HEK293T (cell line): ENCODE results near the gene PKNOX1.
"Not testable (repeated sequence)": the region's sequence is repeated elsewhere in the genome, so short reads cannot be mapped to it uniquely, and the experiment has no call there.

Source experiments
- ARNT ChIP-seq: fragments of 450-650 bp; IDR thresholded peaks from 2 replicates; pipeline ENCODE4 v1.6.1; 2017; ENCODE audit warnings: mild to moderate bottlenecking
- BHLHE40 ChIP-seq: fragments of 450-650 bp; IDR thresholded peaks from 2 replicates; pipeline ENCODE4 v1.6.1; 2016; ENCODE audit warnings: mild to moderate bottlenecking, moderate library complexity, borderline replicate concordance
- CTBP1 ChIP-seq: fragments of 450-650 bp; IDR thresholded peaks from 2 replicates; pipeline ENCODE4 v1.6.1; 2016; ENCODE audit warnings: borderline replicate concordance
- ELF4 ChIP-seq: fragments of 450-650 bp; IDR thresholded peaks from 2 replicates; pipeline ENCODE4 v1.6.1; 2017; ENCODE audit warnings: antibody characterized with exemption
- FOXA1 ChIP-seq: fragments of 450-650 bp; IDR thresholded peaks from 2 replicates; pipeline ENCODE4 v1.6.1; 2016; ENCODE audit warnings: mild to moderate bottlenecking
- FOXK2 ChIP-seq: fragments of 450-650 bp; IDR thresholded peaks from 2 replicates; pipeline ENCODE4 v1.6.1; 2016; ENCODE audit warnings: mild to moderate bottlenecking
- FOXM1 ChIP-seq: fragments of 450-650 bp; IDR thresholded peaks from 2 replicates; pipeline ENCODE4 v1.6.1; 2017; ENCODE audit warnings: mild to moderate bottlenecking, borderline replicate concordance
- HDGF ChIP-seq: fragments of 450-650 bp; IDR thresholded peaks from 2 replicates; pipeline ENCODE4 v1.6.1; 2017; ENCODE audit warnings: antibody characterized with exemption, borderline replicate concordance
- L3MBTL2 ChIP-seq: fragments of 450-650 bp; conservative IDR thresholded peaks from 2 replicates; pipeline ENCODE4 v1.6.1; 2016; ENCODE audit warnings: mild to moderate bottlenecking
- NFRKB ChIP-seq: fragments of 450-650 bp; IDR thresholded peaks from 2 replicates; pipeline ENCODE4 v1.6.1; 2016; ENCODE audit warnings: mild to moderate bottlenecking, moderate library complexity
- PKNOX1 ChIP-seq: fragments of 450-650 bp; IDR thresholded peaks from 2 replicates; pipeline ENCODE4 v1.6.1; 2016
- SP1 ChIP-seq: fragments of 450-650 bp; IDR thresholded peaks from 2 replicates; pipeline ENCODE4 v1.6.1; 2017
- SUZ12 ChIP-seq: fragments of 450-650 bp; IDR thresholded peaks from 2 replicates; pipeline ENCODE4 v1.6.1; 2016; ENCODE audit warnings: mild to moderate bottlenecking
- ZNF384 ChIP-seq: fragments of 450-650 bp; IDR thresholded peaks from 2 replicates; pipeline ENCODE4 v1.6.1; 2016

GRCh38 chr21:43045165-43045875, 71.0 kb downstream of the PKNOX1 start:
- TF ChIP-seq SP1, FOXK2, CTBP1, FOXM1, ARNT, SUZ12, HDGF, FOXA1, ELF4, PKNOX1, NFRKB, L3MBTL2, ZNF384, BHLHE40: not testable (repeated sequence)
